Measurements from ENCODE around the gene CTSK. TPM values are rescaled to one million over a fixed set of nuclear protein-coding genes. Genes with fewer than 3 reads are reported as not detected.

Gene CTSK
- total and polyA plus RNA-seq, 12 donors: 5.0 to 29.4 (median 11.2) TPM

- DNase-seq: peak in 1 of 7 donors; percentile 19
- Histone ChIP-seq H3K9me3 (replicated peaks in 1 of 3) (no peaks in the 10 kb centered on the region), H3K4me1 (replicated peaks in 1 of 2) (no peaks in the 10 kb centered on the region), H3K36me3 (replicated peaks in 1 of 2) (peaks cover 0 to 95% of the 10 kb centered on the region in 2 donors), H3K27ac (peak overlapping the region in 1 of 5 donors; percentile 8), H3K4me3 (no peak overlapping the region), H3K27me3 (no peaks in the 10 kb centered on the region)
- intact Hi-C loops (cut with DNase I): no loop called here
- WGBS, 4 donors: 66 to 72% (median 66%) methylated on average over 7 of the region's 7 CpGs
- TF ChIP-seq POLR2A (IDR thresholded peaks at IDR 0.05) (no peak), CTCF (IDR thresholded peaks at IDR 0.05) (no peak)
These were observed 12.9 kb upstream of the CTSK start for GRCh38 chr1:150820730-150821512.

DNA sequence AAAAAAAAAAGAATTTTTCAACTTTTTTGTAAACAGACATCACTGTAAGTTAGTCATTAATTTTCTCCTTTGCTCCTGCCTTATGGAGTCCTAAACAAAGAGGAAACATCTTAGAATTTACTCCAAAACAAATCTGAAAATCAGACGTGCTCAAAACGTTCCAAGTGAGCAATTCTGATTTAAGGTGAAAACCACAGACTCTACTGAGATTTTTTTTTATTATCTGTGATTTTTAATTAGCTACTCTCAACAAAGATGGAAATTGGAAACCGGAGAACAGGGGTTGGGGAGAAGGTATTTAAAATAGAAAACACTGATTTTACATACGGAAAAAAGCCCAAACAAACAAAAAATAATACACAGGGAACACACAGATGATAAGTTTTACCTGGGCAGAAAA, 7.8 kb upstream of the CTSK start:
- intact Hi-C loops (cut with DNase I): loop anchor here in 1 of 2 donors (10.0 kb wide), 2 partner anchors 99 to 261 kb away; no protein-coding TSS in a partner anchor

DNA sequence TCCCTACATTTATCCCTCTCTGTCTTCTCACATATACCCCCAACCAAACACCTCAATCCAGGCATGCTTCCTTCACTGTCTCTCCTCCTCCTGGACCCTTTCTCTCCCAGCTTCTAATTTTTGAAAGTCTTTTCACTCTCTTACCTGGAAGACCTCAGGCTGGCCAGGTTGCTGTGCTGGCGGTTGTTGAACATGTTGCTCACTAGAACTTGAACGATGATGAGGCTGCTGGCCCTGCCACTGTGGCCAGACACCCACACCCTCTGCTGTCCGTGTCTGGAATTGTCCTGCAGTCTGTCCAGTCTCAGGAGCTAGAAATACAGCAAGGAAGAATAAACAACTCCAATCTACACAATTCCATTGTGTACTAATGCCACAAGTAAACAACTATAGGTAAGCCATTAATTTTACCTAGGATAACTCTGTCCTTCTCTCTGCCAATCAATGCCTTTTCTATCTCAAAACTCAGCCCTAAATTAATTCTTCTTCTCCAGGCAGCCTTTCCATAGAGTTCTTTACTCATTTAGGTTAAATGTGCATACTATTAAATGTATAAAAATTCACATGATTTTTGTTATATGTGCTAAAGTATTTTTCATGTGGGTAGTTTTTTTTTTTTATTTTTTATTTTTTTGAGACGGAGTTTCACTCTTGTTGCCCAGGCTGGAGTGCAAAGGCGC, 5.1 kb upstream of the CTSK start:
- peak; percentile 55 to 81 (median 67) for DNase-seq
- Histone ChIP-seq H3K36me3 (replicated peaks in 1 of 2) (peaks cover 0 to 77% of the 10 kb centered on the region in 2 donors), H3K27ac (no peak overlapping the region), H3K9me3 (replicated peaks in 1 of 3) (no peaks in the 10 kb centered on the region), H3K4me1 (replicated peaks in 1 of 2) (peaks cover 0 to 7% of the 10 kb centered on the region in 2 donors), H3K27me3 (no peaks in the 10 kb centered on the region), H3K4me3 (no peak overlapping the region)
- intact Hi-C loops (cut with DNase I): loop anchor here in 1 of 2 donors (10.0 kb wide), 2 partner anchors 102 to 258 kb away; no protein-coding TSS in a partner anchor
- WGBS, 4 donors: 48 to 52% (median 50%) methylated on average over 5 of the region's 5 CpGs
- TF ChIP-seq CTCF (IDR thresholded peaks at IDR 0.05): peak; percentile 42 to 68 (median 63)
- no peak for TF ChIP-seq POLR2A (IDR thresholded peaks at IDR 0.05)

More for the DNA sequence above, 7.8 kb upstream of the CTSK start:
- TF ChIP-seq CTCF (IDR thresholded peaks at IDR 0.05) (no peak), POLR2A (IDR thresholded peaks at IDR 0.05) (no peak)
- H3K4me3 ChIP-seq: no peak overlapping the region
- no peaks in the 10 kb centered on the region for H3K4me1 ChIP-seq (replicated peaks in 1 of 2)
- no peaks in the 10 kb centered on the region for H3K9me3 ChIP-seq (replicated peaks in 1 of 3)
- H3K36me3 ChIP-seq (replicated peaks in 1 of 2): peaks cover 0 to 98% of the 10 kb centered on the region in 2 donors
- H3K27ac ChIP-seq: no peak overlapping the region
- WGBS, 4 donors: 87 to 94% (median 89%) methylated on average over 4 of the region's 4 CpGs
- no peaks in the 10 kb centered on the region for H3K27me3 ChIP-seq
- no peak for DNase-seq

GRCh38 chr1:150810958-150811659, 3.0 kb upstream of the CTSK start:
- Histone ChIP-seq H3K36me3 (replicated peaks in 1 of 2) (peaks cover 0 to 56% of the 10 kb centered on the region in 2 donors), H3K9me3 (replicated peaks in 1 of 3) (no peaks in the 10 kb centered on the region), H3K4me3 (no peak overlapping the region), H3K27ac (no peak overlapping the region), H3K4me1 (replicated peaks in 1 of 2) (peaks cover 0 to 16% of the 10 kb centered on the region in 2 donors), H3K27me3 (no peaks in the 10 kb centered on the region)
- 79 to 89% (median 85%) methylated on average over 9 of the region's 9 CpGs for WGBS, 4 donors
- no peak for TF ChIP-seq POLR2A (IDR thresholded peaks at IDR 0.05)
- TF ChIP-seq CTCF (IDR thresholded peaks at IDR 0.05): no peak
- intact Hi-C loops (cut with DNase I): loop anchor here in 1 of 2 donors (10.0 kb wide), 2 partner anchors 104 to 256 kb away; no protein-coding TSS in a partner anchor
- no peak for DNase-seq

All from adrenal gland (tissue), 12 donors.